Fibroblast of upper back skin (primary cell): Measurements from ENCODE around the gene MTX2.

Source experiments
- DNase-seq: peaks from one replicate; pipeline ENCODE4 v3.0.0-alpha.2; 2013

MTX2 gene

DNA sequence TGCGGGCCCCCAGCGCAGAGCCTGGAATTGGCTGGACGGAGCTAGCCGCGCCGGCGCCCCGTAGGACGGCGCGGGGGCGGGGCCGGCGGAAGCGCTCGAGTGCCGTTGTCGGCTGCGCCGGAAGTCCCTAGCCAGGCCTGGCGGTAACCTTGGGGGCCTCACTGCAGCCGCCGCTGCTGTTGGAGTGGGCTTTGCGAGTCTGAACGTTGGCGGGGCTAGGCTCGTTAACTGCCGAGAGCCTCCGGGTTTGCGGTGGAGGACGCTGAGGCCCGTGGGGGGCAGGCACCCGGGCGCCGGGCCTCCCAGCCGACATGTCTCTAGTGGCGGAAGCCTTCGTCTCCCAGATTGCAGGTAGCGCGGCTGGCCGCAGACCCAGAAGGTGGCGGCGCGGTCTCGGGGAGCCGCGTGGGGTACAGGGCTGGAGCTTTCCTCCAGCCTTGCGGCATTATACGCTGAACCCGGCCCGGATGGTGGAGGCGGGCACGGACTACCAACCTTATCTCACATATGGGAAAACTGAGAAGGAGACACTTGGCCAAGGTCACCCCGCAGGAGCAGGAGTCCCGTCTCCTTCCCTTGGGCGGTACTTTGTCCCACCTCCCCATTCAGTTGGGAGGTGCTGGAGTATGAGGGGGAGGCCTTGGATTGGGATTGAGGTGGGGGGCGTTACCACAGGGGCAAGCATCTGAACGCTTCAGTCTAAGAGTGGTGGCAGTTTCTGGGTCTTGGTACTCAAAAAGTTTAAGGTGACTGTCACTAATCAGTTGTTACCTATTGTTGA is at the start of gene MTX2:
Gene MTX2, plus strand, starts transcription at position 124 of the 781 bp plus-strand sequence. Its CDS starts 188 bp downstream, at position 312.
- DNase-seq = peak; percentile 68

DNA sequence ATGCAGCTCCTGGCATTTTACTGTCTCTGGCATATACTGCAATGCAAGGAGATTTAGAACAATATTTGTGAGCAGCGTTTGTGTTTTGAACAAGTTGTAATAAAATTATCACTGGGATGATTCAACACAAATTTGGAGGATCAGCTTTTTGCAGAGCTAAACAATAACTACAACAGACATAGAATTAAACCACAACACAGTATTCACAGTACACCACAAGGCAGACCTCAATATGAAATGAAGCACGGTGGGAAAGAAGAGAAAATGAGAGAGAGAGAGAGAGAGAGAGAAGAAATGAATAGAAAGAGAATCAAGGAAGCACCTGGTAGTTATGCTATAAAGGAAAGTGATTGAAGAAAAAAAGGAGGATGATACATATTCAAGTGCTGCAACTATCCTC is 41.4 kb upstream of the MTX2 start:
- no peak for DNase-seq

DNA sequence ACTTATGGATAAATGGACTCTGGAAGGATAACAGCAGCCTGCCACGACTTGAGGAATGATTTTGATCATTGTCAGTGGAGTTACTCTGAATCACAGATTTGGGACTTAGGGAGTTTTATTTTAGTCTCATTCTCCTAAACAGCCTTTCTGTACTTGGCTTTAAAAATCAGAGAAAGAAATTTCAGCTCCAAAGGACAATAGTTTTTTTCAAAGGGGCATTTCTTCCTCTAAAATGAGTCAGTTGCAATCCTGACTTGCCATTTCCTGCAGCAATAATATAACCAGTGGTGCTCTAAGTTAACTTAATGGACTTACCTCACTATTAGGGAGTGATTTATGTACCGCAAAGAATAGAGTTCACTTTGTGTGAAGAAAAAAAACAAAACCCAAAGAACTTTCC is 35.1 kb upstream of the MTX2 start:
- DNase-seq = peak; percentile 52

DNA sequence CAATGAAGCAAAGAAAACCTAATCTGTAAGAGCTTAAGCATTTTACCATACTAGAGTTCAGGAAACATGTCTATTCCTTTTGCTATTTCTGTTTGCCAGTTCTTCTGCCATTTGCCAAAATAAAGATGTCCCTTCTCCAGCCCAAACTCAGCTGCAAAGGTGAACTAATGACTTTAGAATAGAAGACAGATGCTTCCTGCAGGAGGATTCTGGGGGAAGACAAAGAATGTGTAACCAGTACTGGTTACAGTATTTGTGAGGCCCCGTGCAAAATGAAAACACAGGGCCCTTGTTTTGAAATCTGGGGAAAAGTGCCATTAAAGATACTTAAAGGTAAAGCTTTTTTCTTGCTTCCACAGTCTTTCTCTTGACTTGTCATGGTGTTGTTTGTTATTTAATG is 34.3 kb upstream of the MTX2 start:
- DNase-seq = peak; percentile 19

DNA sequence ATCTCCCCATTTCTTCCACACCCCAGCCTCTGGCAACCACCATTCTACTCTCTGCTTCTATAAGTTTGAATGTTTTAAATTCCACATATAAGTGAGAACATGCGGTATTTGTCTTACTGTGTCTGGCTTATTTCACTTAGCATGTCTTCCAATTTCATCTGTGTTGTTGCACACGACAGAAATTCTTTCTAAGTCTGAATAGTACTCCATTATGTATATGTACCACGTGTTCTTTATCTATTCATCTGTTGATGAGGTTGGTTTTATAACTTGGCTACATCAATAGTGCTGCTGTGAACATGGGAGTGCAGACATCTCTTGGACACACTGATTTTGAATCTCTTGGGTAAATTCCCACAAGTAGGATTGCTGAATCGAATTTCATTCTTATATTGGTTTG is 31.8 kb upstream of the MTX2 start:
- peak; percentile 23 for DNase-seq

DNA sequence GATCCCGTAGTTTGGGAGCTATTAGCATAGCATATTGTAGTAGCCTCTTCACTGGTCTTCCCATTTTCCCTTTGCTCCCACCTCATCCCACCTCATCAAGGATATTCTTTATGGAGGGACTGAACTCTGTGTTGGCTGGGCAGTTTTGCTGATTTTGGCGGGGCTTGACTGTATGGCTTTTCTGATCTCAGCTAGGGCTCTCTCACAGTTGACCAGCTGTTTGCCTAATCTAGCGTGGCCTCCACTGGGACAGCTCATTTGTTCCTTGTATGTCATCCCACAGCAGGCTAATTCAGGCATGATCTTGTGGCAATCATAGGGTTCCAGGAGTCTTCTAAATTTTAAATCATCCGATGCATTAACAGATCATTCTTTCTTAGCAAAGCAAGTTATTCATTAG is 30.2 kb upstream of the MTX2 start:
- DNase-seq = no peak

DNA sequence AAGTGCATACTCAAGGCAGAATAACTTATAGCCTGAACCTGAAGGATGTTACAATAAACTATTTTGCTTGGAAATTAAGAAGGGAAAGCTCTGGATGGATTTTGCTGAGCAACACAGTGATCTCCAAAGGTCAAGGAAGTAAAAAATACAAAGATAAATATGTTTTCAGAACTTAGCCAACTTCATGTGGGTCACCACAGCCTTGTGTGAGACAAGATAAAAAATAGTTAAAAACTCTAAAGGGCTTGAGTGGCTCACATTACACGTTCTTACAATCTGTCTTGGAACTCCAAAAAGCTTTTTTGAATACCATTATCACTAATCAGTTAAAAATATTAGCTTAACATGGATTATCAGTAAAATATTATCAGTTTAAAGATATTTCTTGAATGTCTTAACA is 28.9 kb upstream of the MTX2 start:
- peak; percentile 37 for DNase-seq

DNA sequence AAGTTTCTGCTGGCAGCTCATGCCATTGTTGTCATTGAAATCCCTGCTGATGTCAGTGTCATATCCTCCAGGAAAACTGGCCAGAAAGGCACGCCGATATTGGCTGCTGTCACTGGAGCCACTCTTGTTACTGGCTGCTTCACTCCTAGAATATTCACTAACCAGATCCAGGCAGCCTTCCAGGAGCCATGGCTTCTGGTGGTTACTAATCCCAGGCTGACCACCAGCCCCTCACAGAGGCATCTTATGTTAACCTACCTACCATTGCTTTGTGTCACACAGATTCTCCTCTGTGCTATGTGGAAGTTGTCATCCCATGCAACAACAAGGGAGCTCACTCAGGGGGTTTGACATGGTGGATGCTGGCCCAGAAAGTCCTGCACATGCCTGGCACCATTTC is 27.0 kb upstream of the MTX2 start:
- peak; percentile 64 for DNase-seq

DNA sequence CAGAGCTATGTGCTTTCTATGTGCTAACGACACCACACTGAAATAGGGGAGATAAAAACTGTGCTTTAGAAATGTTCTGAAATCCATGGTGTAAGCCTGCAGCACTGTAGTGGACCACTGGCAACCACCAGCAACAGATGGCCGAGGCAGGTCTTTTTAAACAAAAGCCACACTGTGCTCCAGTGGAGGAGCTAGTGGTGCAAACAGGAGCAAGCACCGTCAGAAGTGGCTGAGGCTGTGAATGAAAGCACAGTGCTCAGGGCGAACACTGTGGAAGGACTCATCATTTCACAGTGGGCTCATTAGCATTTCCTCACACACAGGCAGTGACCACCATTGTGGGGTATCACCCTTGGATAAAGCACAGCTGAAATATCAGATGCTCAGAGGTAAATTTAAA is 22.9 kb upstream of the MTX2 start:
- DNase-seq = no peak

DNA sequence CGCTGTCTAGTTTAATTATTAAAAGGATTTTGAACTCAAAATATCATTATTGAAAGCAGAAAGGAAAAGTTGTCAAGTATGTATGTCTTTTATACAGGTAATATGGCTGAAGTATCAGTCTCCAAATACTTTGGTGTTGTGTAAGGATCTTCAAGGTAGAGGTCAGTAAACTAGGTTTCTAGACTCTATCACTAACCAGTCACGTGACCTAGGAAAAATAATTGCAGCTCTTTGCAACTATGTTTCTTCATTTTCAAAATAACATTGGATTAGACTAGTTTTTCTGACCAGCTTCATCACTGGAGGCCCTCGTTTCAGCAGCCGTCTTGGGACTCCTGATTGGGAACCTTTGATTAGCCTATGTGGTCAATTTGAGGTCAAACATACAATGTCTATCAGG is 21.4 kb upstream of the MTX2 start:
- no peak for DNase-seq

DNA sequence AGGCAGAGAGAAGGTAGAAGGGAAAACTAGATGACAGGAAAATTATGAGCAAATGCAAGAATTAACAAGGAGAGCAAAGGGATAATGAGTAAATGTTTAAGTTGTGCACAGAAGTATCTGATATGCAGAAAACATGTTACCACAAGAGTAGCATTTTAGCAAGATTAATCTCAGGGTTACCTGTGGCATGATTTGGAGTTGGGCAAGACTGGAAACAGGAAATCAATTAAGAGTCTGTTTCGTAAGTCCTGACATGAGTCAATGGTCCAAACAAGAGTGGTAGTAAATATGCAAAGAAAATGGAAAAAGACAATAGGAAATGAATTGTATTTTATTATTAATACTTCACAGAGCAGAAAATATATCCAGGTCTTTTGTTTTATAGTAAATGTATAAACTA is 17.3 kb upstream of the MTX2 start:
- no peak for DNase-seq

DNA sequence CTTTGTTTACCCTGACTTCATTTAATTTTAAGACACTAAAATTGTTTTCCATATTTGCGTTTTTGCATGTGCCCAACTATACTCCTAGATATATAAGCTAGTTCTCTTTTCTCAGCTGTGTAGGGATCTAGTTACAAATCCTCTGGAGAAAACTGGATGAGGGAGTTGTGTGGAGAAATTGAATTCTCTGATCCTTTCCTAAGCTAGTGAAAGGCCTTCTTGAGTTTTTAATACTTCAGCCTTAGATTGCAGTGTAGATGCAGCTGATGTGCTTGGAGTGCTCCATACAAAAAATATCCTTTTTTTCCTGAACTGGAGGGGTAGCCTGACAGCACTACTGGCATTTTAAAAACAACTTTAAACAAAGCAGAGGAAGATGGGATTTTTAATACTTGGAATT is 8.6 kb upstream of the MTX2 start:
- DNase-seq = no peak

DNA sequence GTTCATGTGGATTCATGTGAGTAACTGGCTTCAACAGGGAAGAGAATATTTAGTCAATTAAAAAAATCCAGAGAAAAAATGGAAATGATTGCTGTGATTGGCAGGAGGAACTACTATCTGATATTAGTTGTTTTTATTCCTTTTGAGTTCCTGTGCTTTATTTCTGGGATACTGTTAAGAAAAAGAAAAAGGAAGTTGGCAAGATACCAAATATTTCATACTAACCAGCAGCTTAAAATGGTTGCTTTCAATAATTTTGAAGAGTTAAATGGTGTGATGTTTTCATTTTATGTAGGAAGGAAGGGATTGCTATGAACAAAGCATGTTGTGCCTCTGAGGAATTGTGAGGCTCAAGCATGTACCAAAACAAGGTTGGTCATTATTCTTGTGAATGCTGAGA is 8.1 kb upstream of the MTX2 start:
- DNase-seq = no peak

DNA sequence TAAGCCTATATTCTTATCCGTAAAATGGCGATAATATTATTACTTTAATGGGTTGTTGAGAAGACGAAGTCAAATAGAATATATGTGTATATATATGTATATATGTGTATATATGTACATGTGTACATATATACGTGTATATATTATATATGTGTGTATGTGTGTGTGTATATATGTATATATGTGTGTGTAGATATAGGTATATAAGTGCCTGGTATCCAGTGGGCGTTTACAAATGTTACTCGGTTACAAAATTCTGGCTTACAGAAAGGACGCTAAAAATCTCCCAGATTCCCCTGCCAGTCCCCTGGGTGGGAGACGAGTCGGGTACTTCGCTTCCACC is 295 bp upstream of the MTX2 start:
- DNase-seq = no peak

DNA sequence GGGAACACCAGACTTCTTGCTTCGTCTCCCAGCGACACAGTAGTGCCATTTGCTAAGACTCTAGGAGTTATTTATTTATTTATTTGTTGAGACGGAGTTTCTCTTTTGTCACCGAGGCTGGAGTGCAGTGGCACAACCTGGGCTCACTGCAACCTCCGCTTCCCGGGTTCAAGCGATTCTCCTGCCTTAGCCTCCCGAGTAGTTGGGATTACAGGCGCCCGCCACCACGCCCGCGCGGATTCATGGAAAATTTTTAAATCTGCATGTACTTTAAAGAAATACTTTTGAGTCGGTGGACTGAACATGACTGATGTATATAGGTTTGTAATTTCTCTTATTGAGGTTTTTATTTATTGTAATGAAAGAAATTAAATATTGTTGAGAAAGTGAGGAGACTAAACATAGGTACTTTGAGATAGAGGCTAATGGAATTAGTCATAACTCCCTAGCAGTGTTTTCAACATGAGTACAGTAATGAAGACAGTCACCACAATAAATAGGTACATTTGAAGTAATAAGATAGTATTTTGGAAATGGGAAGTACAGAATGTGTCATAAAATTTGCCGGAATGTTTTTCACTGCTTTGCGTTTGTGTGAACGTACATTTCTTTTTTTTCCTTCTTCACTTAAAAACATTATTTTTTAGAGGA is 983 bp downstream of the MTX2 start:
- no peak for DNase-seq

DNA sequence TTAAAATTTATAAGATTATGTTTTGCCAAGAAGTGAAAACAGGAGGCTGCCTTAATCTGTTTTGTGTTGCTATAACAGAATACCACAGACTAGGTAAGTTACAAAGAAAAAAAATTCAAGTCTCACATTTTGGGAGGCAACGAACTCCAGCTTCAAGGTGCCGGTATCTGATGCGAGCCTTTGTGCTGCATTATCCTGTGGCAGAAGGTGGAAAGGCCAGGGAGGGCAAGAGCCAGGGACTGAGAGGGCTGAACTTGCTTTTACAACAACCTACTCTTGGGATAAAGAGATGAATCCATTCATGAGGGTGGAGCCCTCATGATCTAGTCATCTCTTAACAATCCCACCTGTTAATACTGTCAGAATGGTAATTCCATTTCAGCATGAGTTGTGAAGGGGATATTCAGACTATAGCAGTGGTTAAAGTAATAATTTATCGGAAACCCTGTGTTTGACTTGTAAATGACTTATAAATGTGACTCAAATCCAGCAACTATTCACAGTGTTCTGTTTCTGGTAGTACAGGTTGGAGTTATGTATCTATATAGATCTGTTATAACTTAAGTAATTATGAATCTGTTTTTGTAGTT is 3.7 kb downstream of the MTX2 start:
- no peak for DNase-seq

DNA sequence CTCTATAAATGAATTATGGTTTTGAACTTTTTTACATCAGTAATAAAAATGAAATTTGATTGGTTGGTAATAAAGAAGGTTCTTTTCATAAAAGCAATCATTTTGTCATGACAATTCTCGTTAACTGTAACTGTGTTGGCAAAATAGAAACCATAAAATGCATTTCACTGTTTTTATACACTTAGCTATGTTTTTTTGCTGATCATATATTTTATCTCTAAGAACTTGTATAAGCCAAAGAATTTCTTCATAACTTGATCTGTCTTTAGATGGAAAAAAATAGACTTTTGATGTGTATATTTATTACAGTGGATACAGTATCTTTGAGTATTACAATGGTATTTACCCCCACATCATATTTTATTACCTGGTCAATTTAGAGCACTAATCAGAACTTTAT is 9.7 kb downstream of the MTX2 start:
- no peak for DNase-seq

DNA sequence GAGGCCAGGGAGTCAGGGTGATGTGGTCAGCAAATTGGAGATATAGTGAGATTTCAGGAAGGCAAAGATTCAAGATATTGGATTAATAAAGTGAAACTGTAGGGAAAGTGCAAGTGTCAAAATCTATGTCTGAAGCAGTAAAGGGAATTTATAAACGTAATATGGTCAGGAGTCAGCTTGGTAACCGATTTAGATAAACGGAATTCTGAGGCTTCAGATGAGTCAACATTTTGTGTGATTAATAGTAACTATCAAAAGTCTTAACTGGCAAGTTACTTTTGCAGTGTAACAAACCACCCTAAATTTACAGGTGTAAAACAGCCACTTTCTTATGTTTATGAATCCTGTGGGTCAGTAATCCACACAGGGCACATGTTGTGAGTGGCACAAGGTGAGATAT is 10.9 kb downstream of the MTX2 start:
- no peak for DNase-seq

DNA sequence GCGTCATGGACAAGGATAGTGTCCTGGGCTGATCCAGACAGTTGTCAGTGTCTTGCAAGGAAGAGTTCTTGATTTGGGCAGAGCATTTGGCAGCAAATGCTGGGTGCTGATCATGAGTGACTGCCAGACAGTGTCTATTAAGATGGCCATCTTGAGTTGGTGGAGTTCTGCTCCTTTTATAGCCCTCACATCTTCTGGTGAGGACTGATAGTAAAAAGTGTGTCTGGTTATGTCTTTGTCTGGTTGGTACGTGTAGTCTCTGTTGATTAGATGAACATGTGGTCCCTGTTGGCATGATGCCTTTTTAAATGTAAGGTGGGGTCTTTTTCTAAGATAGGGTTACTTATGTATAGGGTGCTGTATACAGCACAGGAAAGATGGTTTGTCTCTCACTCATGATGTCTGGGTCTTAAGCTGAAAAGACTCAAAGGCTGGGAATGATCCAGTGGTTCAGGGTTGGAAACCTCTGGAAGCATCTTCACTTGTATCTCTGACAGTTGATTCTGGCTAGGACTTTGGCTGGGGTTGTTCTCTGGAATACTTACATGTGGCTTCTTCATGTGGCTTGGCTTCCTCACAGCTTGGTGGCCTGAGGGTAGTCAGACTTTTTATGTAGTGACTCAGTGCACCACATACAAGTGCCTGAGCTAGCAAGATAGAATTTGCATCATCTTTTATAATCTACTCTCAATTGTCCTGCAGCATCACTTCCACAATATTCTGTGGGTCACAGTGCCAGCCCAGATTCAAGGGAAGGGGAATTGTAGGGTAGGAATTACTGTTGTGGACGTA is 11.8 kb downstream of the MTX2 start:
- DNase-seq = peak; percentile 86

DNA sequence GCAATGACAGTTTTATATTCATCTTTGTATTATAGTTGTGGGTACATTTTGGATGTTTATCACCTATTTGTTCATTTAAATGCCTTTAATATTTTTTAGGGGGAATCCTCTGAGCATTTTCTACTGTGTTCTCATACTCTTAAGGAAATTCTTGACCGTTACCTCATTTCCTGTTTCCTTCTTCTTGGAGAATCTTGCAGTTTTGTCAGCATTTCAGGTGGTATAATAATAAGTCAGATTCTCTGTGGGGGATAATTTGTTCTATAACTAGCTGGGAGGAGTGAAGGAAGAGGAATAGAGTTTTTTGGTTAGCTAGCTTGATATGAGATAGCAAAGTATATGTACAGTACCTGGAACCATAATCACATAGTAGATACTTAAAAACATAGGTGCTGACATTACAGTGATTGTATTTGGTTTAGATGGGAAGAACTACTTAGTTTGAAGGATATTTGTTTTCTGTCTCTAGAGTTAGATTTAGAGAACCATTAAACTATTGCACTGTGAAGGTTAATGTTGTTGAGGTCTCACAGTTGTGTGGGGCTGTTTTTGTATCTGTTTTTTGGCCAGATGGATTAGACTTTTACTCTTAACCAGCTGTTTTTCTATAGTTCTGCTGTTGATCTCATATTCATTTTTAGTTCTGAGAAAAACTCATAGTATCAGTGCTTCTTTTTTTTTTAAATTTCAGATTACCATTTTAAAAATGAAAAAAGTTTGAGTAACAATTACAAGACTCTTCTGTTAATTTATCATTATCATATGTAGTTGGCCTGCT is 14.2 kb downstream of the MTX2 start:
- DNase-seq = peak; percentile 52

DNA sequence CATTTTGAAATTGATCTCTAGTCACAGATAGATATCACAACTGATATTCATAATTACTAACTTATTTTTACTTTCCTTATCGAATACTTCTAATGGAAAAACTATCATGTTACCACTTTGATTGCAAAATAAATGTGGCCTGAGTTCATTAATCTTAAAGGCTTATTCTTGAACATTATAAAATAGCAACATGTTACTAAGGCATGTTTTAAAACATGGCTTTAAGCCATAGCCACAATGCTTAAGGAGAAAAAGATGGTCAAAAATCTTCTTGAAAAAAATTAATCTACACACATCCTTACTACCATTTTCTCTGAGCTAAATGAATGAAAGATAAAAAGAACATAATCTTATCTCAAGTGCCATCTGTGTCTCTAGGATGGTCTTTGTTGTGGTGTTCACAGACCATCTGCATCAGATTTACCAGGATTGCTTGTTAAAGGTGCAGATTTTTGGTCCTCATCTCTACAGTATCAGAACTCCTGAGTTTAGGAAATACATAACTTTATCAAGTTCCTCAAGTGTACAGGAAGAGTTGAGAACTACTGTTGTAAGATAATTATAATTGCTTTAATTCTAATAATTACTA is 15.3 kb downstream of the MTX2 start:
- peak; percentile 51 for DNase-seq

DNA sequence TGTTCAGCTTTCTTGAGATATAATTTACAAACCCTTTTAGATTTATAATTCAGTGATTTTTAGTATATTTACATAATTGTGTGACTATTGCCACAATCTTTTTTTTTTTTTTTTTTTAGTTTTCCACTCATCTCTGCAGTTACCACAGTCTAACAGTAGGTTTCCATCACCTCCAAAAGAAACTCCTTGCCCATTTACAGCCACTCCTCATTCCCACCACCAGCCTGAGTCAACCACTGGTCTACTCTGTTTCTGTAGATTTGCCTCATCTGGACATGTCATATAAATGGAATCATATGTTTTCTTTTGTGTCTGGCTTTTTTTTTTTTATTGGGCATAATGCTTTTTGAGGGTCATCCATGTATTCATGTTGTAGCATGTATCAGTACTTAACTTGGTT is 16.1 kb downstream of the MTX2 start:
- DNase-seq = peak; percentile 41
